ENCODE results near the gene OR5W2.
"Not testable (repeated sequence)": the region's sequence is repeated elsewhere in the genome, so short reads cannot be mapped to it uniquely, and the experiment has no call there.

Gene OR5W2

DNA sequence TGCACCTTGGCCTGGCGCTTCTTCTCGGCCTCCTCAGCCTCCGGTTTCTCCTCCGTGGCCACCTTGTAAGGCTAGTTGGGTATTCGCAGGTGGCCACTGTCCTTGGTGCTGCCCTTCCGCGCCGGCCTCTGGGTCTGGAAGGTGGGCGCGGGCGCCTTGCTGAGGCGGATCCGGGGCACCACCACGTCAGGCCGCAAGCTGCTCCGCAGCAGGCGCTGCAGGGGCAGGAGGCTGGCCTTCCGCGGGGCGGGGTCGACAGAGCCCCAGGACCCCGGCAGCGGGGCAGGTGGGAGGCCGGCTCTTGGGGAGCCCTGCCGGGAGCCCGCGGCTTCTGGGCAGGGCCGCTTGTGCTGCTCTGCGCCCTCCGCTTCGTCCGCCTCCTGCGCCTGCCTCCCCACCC lies 41.7 kb downstream of the OR5W2 start:
- TF ChIP-seq REST (IDR thresholded peaks at IDR 0.05; ENCODE audit: insufficient replicate concordance, low read depth), result peak; percentile 52
- not testable (repeated sequence) for DNase-seq (ENCODE audit: low read depth in 1 of 2, low spot score in 1 of 2); H3K27ac ChIP-seq (replicated peaks); H3K27me3 ChIP-seq (ENCODE audit: insufficient read depth, poor library complexity, severe bottlenecking); H3K4me3 ChIP-seq (replicated peaks; ENCODE audit: insufficient read depth, low read length)

- not testable (repeated sequence) for H3K27ac ChIP-seq (replicated peaks); DNase-seq (ENCODE audit: low read depth in 1 of 2, low spot score in 1 of 2); H3K27me3 ChIP-seq (ENCODE audit: insufficient read depth, poor library complexity, severe bottlenecking); H3K4me3 ChIP-seq (replicated peaks; ENCODE audit: insufficient read depth, low read length)
Measured at GRCh38 chr11:55867354-55867753, 47.0 kb downstream of the OR5W2 start.

Data from HL-60 (cell line).